OCI-LY1 (cell line): ENCODE data around the gene ETV6.

Experiments
- CTCF ChIP-seq: fragments of 200-600 bp; sonication (generic), shearing (Covaris generic); IDR thresholded peaks from 2 replicates; pipeline ENCODE4 v1.5.1; 2017; ENCODE audit warnings: mild to moderate bottlenecking, antibody characterized with exemption, low read length, moderate library complexity, mixed read lengths
- EZH2 ChIP-seq: fragments of 200-600 bp; sonication (generic), shearing (Covaris generic); IDR thresholded peaks from 2 replicates; pipeline ENCODE4 v1.8.0; 2017; ENCODE audit warnings: borderline replicate concordance, mixed run types, mild to moderate bottlenecking, antibody characterized with exemption, low read length, moderate library complexity, mixed read lengths

- TF ChIP-seq CTCF: no peak
- TF ChIP-seq EZH2: no peak
These were observed 172.1 kb downstream of the ETV6 start for GRCh38 chr12:11821386-11822080.
